Liver (tissue), 3 donors: ENCODE results near the gene UBQLN1.

ENCODE experiments used
- CTCF ChIP-seq: fragments of 150-350 bp; IDR thresholded peaks from 2 replicates; pipeline ENCODE4 v1.5.1; 2017; ENCODE audit warnings: improper control_type of control experiment, low read depth, low read length; ENCODE audit not compliant: missing input control
- RAD21 ChIP-seq, 2 donors: IDR thresholded peaks; 2 replicates each; pipeline ENCODE4 v1.6.1; 2016; ENCODE audit warnings: antibody characterized with exemption in 2 of 2, mild to moderate bottlenecking in 2 of 2
- SP1 ChIP-seq: IDR thresholded peaks from 2 replicates; pipeline ENCODE4 v1.6.1; 2018; ENCODE audit warnings: antibody characterized with exemption, mild to moderate bottlenecking
- donor health status: healthy.
- donor health status: healthy.

GRCh38 chr9:83670381-83670780 is 37.4 kb downstream of the UBQLN1 start:
- TF ChIP-seq CTCF: no peak
- TF ChIP-seq SP1: no peak
- TF ChIP-seq RAD21 (IDR thresholded peaks at IDR 0.05): no peak
